IPS DF 4.7 (cell line): ENCODE results near the gene PHLDA2.

Experiments
- DNase-seq: peaks from one replicate; pipeline ENCODE4 v3.0.0-alpha.2; 2013; ENCODE audit warnings: low spot score; ENCODE audit errors: extremely low read depth

Gene PHLDA2

DNA sequence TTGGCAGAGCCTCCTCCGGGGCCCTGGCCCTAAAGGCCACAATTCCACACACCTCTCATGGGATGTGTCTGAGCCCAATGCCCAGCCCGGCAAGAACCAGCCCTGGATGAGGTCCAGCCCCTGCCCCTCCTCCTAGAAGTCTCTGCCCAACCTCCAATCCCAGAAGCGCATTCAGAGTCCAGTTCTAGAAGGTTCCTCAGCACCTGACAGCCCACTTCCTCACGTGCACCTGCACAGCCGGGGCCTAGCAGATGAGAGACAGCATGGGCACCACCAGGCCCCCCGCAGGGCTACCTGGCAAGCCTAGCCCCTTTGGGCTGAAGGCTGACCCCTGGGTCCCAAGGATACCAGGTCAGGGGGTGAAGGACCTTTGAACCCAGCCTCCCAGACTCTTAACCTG, 32.2 kb downstream of the PHLDA2 start:
- no peak for DNase-seq

DNA sequence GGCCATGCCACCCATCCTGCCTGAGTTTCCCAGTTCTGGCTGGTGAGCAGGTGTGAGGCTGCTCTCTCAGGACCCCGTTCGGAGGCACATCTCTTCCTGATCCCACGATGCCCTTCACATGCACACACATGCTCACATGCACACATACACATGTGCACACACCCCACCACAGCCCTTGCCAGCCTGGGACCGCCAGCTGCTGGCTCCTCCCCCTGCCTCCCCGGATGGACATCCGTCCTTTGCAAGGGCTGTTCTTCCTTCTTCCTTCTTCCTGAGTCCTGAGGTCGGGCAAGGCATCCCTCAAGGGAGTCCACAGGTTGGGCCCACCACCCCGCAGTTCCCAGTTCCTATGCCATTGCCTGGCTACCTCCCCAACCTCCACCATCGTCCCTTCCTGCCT, 33.2 kb downstream of the PHLDA2 start:
- no peak for DNase-seq

DNA sequence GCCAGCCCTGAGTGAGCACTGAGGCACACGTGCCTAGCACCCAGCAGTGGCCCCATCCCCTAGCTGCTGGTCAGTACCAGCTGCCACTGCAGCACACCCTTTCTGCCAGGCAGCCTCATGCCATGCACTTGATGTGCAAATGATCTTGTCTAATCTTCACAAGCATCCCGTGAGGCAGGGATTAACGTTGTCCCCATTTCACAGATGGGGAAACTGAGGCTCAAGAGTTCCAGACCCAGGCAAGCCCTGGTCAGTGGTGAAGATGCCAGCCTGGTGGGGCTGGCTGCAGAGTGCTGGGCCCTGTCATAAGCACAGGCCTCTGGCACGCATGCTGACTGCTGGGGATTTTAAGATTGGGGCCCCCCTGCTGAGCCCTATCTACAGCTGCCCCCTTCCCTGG, 35.3 kb downstream of the PHLDA2 start:
- DNase-seq = no peak

DNA sequence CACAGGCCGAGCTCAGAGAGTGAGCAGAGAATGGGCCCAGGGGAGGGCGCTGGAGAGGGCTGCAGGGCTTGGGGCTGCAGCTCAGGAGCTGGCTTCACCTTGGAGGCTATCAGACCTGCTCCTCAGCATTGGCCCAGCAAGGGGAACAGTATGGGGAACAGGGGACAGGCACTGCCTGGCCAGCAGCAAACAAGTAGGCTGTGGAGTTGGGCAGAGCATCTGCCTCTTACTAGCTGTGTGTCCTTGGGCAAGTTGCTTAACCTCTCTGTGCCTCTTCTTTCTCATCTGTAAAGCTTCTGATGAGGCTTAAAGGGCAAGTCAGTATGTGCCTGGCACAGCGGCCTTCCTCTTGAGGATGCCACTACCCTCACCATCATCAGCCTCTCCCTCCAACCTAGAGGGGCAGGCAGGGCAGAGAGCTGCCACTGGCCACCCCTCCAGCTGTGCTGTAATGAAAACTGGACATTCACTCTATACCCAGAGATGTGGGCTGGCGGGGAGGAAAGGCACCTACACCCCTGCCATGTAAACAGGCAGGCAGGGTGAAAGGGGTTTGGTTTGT, 36.2 kb downstream of the PHLDA2 start:
- DNase-seq = no peak

DNA sequence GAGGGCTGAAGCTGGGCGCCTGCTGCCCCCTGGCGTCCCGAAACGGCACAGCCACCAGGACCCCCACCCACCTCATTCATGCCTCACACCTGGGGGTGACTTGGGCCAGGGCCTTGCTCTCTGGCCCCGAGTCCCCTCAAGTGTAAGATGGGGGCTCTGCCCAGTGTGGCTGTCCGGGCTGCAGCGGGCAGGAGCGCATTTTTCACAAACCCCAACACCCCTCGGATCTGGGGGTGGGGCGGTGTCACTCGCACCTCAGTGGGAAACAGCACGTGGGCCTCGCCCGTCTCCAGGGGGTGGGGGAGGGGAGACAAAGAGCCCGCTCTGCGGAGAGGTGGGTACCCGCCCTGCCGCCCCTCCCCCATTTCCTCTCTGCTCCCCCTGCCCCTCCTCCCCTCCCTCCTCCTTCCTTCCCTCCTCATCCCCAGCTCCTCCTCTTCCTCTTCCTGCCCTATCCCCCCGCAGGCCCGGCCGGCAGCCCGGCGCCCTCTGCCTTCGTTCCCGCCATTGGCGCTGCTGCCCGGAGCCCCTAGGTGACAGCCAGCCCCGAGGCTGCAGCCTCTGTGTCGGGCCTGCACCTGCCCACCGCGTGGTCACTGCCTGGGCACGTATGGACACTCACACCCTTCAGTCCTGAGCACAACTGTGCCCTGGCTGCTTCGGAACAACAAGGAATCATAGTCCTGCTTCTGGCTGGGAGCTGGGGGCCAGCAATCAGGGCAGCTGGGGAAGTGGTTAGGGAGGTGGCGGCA, 36.8 kb downstream of the PHLDA2 start:
- DNase-seq = no peak

DNA sequence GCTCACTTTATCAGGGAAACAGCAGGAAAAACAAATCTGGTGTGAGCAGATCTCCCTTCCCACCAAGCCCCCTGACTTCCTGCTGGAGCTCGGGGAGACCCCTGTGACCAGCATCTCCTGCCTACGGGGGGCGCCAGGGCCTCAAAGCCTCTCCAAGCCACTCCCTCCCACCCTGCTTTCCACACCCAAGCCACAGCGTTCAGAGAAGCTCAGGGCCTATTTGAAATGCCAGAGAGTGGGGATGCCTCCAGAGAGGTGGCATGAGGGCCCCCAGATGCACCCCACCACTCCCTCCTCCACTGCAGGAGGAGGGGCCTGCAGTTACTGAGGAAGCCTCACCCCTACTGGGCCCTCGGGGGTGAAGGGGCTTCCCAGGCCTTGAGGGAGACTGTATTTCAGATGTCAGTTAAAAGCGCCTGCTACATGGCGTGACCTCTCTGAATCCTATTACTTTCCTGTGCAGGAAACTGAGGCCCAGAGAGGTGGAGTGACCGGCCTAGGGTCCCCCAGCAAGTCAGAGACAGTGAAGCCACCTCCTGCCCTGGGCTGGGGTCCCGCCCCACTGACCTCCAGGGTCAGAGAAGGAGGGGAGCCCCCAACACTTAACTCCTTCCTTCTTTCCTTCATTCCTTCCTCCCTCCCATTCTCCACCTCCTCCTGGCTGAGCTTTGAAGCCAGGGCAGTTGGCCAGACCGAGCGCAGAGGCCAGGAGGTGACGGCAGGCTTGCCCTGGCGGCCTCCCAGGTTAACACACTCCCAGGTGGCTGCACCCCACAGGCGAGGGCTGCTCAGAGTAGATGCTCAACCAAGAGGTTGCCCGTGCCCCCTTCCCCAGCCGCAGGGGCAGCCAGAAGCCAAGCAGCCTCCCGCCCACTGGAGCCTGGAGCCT, 37.6 kb downstream of the PHLDA2 start:
- no peak for DNase-seq

DNA sequence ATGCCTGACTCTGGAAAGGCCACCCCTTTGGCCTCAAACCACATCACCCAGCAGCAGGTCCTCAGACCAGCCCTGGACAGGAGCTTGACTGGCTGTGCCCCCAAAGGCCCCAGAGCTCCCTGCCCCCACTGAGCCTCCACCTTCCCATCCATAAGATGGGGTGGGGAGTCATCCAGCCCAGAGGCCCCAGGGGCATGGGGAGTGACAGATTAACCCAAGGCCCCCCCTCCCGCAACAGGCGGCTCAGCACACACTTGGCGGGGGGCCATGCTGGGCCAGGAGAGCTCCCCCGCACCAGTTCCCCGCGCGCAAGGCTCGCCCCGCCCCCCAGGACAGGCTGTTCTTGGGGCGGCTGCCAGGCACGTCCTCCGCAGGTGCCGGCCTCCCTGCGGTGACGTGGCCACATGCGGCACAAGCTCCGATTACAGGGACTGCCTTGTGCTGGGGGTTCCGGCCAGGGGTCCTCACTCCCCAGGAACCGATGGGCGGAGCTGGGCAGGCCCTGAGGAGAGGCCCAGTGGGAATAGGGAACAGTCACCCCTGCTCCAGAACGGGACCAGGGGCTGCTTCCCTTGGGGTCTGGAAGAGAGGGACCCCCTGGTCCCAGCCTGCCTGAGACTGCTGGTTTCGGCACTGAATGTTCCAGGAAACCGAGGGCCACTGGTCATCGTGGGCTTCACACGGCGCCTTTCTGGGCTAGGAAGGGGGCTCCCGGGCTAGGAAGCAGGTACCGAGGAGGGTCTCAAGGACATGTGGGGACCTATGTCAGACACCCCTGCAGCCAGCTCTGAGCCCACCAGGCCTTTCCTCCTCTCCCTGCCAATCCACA, 38.5 kb downstream of the PHLDA2 start:
- no peak for DNase-seq

DNA sequence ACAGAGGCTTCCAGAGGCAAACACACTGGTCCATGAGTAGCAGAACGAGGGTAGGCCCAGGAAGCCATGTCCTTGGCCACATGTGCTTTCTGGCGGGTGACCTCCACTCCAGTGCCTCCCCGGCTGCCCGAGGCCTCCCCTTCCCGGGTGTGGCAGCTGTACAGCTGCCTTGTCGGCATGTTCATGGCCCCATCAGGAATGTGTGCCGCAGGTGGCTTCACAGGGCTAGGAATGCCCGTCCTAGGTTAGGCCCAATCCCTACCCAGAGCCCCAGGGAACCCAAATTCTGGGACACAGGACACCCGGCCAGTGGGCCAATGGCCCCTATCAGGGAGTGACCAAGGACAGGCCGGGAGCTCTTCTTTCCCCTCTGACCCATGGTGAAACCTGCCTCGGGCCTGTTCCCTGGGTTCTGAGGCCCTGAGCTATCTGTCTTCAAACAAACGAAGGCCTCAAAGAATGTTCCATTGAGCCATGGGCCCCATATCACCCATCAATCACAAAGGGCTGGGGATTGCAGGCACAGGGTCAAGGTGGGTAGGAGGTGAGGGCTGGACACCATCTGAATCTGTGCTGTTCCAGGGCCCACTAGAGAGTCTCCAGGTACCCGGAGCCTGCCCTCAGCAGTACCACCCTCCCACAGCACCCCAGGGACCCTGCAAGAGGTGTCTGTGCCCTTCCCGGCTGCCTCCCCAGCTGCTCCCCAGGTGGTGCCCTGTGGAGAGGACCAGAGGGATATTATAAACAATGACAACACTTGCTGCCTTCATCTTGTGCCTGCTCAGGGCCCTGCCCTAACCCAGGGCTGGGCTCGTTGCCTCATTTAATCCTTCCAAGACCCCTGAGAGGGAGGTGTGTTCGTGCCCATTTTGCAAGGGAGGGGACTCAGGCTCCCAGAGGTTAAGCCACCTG, 39.6 kb downstream of the PHLDA2 start:
- no peak for DNase-seq

DNA sequence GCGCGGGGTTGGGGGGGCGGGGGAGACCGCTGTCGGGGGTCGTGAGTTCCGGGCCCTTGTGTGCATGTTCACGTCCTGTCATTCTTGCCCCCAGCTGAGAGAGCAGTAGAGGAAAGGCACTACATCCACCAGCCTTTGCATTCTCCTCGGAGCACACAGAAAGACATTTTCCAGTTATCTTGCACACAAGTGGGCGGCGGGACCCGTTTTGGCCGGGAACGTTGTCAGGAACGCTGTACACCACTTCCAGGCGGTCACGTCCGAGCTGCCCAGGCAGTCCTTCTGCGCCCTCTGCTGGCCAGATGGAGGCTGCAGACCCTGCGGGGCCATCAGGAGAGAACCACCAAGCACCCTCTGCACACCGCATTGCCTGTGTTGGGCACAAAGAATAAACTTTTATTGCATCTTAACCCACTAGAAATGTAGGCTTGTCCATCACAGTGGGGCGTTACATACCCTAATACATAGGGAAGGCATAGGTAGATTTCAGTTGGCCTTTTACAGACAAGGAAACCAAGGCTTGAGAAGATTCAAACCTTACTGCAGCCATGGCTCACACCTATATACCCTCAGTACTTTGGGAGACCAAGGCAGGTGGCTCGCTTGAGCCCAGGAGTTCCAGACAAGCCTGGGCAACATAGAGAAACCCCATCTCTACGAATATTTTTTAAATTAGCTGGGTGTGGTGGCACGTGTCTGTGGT, 40.8 kb downstream of the PHLDA2 start:
- no peak for DNase-seq

DNA sequence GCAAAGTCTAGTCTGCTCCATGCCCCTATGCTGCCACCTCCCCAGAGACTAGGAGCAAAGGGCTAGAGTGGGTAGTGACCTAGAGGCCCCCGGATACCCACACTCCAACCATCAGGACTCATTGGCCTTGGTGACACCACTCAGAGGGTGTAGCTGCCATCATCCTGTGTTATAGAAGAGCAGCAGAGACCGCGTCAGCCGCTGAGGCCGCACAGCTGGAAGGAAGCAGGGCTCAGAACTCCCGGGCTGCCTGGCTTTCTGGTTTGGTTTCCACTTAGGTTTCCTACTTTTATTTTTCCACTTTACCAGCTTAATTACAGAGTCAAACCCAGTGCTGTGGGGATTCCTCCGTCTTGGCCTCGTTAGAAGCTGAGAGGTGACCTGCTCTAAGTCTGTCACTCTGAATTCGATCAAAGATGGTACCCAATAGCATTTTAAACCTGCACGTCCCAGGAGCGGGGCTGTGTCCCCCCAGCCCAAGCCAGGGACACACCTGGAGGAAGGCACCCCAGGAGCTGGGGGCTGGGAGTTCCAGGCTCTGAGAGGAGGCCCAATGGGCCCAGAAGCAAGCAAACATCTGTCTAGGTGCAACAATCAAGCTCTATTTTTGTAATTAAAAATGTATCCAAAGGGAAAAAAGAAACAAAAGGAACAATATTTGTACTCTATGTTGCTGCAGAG, 41.6 kb downstream of the PHLDA2 start:
- DNase-seq = no peak

DNA sequence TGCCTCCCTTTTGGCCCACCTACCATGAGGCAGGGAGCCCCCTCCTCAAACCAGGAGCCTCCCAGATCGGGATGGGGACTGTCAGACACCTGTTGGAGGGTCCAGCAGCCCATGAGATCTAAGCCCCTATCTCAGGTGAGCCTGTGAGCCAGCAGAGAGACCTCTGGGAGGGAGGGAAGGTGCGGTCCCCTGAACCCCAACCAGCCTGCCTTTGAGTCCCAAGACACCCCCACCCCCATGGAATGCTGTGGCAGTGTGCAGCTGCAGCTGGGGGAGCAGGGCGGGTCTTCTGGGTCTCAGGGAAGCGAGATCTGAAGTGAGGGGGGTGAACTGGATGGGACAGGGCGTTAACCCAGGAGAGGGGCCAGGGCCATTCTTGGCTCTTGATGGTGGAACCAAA, 42.3 kb downstream of the PHLDA2 start:
- no peak for DNase-seq

DNA sequence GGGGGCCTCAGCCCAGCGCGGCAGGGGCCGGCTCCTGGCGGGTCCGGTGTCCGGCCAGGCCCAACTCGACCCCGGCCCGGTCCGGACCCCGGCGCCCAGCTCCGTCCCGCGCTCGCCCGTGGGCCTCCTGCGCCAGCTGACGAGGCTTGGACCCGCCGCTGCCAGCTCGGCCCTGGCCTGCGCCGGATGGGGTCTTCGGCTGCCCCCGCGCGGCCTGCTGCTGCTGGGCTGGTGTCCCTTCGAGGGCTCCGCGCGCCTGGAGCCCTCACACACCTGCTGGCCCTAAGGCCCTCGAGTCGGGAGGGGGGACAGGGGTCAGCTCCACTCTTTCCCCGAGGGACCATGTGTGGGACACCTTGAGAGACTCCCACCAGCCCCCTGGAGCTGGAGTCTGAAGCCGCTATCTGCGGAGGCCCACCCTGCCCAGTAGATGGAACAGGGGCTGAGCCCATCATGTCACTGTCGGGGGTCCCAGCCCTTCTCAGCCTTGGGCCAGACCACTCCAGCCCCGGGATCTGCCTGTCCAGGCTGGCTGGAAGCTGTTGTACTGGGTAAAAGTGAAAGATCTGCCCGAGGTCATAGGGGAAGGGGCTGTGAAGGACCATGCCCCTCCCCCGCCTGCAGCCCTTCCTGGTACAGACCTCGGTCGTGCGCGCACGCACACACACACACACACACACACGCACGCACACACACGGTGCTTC, 42.9 kb downstream of the PHLDA2 start:
- no peak for DNase-seq

DNA sequence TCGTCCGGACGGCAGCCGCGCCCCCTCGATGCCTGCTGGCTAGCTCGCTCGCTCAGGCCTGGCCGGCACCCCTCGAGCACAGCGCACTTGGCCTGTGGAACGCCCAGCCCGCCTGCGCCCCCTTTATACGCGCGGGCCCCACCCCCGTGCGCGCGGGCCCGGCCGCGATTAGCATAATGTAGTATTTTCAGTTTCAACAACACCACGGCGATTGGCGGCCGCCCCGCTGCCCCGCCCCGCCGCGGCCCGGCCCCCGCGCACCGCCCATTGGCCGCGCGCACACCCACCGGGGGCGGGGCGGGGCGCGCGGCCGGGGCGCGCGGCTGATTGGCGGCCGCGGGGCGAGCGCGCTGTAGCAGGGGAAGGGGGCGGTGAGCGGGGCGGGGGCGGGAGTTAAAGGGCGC, 43.5 kb downstream of the PHLDA2 start, which contains the start of gene CDKN1C:
TSS of gene CDKN1C (minus strand) at position 98 of the 404 bp plus-strand sequence. CDS start 319 bp downstream, outside the sequence.
- DNase-seq = no peak

DNA sequence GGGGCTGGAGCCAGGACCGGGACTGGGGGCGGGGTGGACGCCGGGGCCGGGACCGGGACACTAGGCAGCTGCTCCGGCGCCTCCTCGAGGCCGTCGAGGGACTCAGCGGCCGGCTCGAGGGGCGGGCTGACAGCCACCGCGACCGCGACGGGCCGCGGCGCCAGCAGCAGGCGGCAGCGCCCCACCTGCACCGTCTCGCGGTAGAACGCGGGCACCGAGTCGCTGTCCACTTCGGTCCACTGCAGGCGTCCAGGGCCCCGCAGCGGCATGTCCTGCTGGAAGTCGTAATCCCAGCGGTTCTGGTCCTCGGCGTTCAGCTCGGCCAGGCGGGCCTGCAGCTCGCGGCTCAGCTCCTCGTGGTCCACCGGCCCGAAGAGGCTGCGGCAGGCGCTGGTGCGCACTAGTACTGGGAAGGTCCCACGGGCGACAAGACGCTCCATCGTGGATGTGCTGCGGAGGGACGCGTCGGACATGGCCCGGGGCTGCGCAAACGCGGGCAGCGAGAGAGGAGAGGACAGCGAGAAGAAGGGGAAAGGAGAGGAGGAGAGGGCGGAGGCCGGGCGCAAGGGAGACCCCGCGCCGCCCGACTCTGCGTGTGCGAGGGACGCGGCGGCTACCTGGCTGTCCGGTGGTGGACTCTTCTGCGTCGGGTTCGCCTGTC, 44.1 kb downstream of the PHLDA2 start:
- no peak for DNase-seq

DNA sequence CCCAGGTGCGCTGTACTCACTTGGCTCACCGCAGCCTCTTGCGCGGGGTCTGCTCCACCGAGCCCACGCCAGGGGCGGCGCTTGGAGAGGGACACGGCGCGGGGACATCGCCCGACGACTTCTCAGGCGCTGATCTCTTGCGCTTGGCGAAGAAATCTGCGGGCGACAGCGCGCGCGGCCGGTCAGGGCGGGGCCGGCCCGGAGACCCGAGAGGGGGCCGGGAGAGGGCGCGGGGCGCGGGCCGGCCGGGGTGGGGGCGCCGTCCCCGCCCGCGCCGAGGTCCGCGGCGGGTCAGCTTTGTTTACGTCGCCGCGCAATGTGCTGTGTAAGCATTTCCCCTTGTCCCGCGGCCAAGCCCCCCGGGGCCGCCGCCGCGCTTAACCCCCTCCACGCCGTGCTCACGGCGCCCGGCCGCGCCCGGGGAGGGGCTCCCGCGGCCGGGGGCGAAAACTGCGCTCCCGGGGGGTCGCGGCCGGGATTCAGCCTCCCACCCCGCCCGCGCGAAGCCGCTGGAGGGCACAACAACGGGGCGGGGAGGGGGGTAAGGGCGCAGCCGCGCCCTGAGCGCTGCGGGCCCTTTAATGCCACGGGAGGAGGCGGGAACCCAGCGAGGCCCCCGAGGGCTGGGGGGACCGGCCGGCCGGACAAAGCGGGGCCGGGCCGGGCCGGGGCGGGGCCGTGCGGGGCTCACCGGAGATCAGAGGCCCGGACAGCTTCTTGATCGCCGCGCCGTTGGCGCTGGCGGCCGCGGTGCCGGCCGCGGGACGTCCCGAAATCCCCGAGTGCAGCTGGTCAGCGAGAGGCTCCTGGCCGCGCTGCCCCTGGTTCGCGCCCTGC, 45.0 kb downstream of the PHLDA2 start:
- DNase-seq = no peak

DNA sequence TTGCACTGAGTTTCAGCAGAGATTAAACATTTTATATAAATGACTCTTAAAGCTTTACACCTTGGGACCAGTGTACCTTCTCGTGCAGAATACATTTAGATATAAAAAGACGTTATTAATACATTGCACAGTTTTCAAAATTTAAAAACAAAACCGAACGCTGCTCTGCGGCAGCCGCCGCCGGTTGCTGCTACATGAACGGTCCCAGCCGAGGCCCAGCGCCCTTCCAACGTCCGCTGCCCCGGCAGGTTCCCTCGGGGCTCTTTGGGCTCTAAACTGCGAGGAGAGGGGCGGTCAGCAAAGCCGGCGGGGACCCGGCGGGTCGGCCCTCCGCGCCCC, 45.6 kb downstream of the PHLDA2 start:
- DNase-seq = no peak
